ENCODE results near the gene PWWP2B.

- no peak for TF ChIP-seq POLR2A (IDR thresholded peaks at IDR 0.05)
- TF ChIP-seq CTCF (IDR thresholded peaks at IDR 0.05) = no peak
Measured at GRCh38 chr10:132449051-132449810, 52.2 kb downstream of the PWWP2B start.
